Heart left ventricle (tissue), 13 donors: ENCODE measurements around the gene SHISA9.

Experiments
- CTCF ChIP-seq, 12 donors: fragments of 200-600 bp; sonication (generic) in 4 of 12; IDR thresholded peaks; one replicate each; pipeline versions ENCODE4 v1.5.0 to v1.8.0; 2018 to 2022; ENCODE audit warnings: antibody characterized with exemption in 12 of 12, mild to moderate bottlenecking in 5 of 12
- POLR2A ChIP-seq, 2 donors: fragments of 450-650 bp; IDR thresholded peaks; one replicate each; pipeline ENCODE4 v1.6.1; 2017; ENCODE audit warnings: antibody characterized with exemption in 2 of 2, mild to moderate bottlenecking in 2 of 2, moderate library complexity in 2 of 2
- donor health status: ischemic (EF 13 %, LVEDD 7.1; RV severe dilation, severe dysfunction).
- donor health status: DM: no; HTN: yes; CAD: no.
- donor health status: DM: no; HTN: no; CAD: no.
- donor health status: ischemic (EF 25% LVEDD 6.9; RV normal size, moderate dysfunction).
- donor health status: ischemic (EF 25% LVEDD 5.7; RV mildly dilated, moderate dysfunction).
- donor health status: ischemic (EF 35%, LVEDD 5.7; RV mildly dilated, moderate dysfunction).
- donor health status: nonischemic (EF 11% LVEDD 7.7; RV severe dilation, severe dysfunction).
- donor health status: DM: yes; HTN: yes; CAD: no.
- donor health status: PGD.
- donor health status: ischemic (EF 29% LVEDD 5.4; RV normal size, mild dysfunction).
- donor health status: nonischemic (EF 23%, LVEDD 6.1; RV moderate dilation, normal function).

DNA sequence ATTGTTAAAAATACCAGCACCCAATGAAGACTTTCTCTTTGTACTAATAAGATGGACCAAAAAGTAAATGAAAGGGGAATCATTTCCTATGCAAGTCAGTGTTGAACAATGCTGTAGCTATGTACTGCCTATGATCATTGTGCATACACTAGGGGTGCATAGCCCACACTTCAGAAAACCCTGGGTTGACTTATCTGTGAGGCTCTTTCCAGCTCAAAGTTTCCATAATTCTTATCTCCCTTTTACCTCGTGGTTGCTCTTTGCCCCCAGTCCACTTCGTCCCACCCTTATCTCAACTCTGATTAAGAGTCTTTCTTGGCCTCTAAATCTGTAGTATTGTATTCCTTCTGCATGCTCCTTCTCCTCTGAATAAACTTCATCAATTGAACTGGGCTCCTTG is 336.8 kb downstream of the SHISA9 start:
- TF ChIP-seq CTCF (IDR thresholded peaks at IDR 0.05), result no peak
- no peak for TF ChIP-seq POLR2A (IDR thresholded peaks at IDR 0.05)
